Right atrium auricular region (tissue), 2 donors: ENCODE measurements around the gene KIF1A. TPM values are rescaled to one million over a fixed set of nuclear protein-coding genes. Genes with fewer than 3 reads are reported as not detected.

Experiments
- DNase-seq: peaks from one replicate; pipeline ENCODE4 v3.0.0-alpha.2; 2019; ENCODE audit warnings: low spot score
- H3K27ac ChIP-seq, 2 donors: fragments of 200-600 bp; sonication (generic); 1 replicate in 1 of 2; 2 replicates in 1 of 2; pipeline ENCODE4 v1.5.1; 2016 to 2019
- H3K27me3 ChIP-seq, 2 donors: fragments of 200-600 bp; sonication (generic); one replicate each; pipeline versions ENCODE4 v1.5.1 to v1.6.0; 2017 to 2019
- H3K36me3 ChIP-seq: fragments of 200-600 bp; sonication (generic); one replicate; pipeline ENCODE4 v1.5.1; 2016
- H3K4me1 ChIP-seq, 2 donors: fragments of 200-600 bp; sonication (generic); one replicate each; pipeline versions ENCODE4 v1.5.1 to v1.6.0; 2017 to 2019
- H3K4me3 ChIP-seq, 2 donors: fragments of 200-600 bp; sonication (generic); 1 replicate in 1 of 2; 2 replicates in 1 of 2; pipeline ENCODE4 v1.5.1; 2017 to 2019; ENCODE audit warnings: mild to moderate bottlenecking in 1 of 2, moderate library complexity in 1 of 2
- H3K9me3 ChIP-seq, 2 donors: fragments of 200-600 bp; sonication (generic); one replicate each; pipeline ENCODE4 v1.5.1; 2019
- total RNA-seq, 2 donors: library from RNA; depleted of rRNA; stranded (reverse); fragments of >200 nt; gene quantifications; one replicate each; pipeline ENCODE4 v1.1.0, GENCODE V29; 2016
- TF ChIP-seq, protein P1 (sequence below), 2 donors: fragments of 200-600 bp; sonication (generic); IDR thresholded peaks; one replicate each; pipeline ENCODE4 v1.5.1; 2019; ENCODE audit warnings: antibody characterized with exemption in 2 of 2

KIF1A gene
- total RNA-seq, 2 donors from 2014 or later, result 41.8 to 43.7 TPM

DNA sequence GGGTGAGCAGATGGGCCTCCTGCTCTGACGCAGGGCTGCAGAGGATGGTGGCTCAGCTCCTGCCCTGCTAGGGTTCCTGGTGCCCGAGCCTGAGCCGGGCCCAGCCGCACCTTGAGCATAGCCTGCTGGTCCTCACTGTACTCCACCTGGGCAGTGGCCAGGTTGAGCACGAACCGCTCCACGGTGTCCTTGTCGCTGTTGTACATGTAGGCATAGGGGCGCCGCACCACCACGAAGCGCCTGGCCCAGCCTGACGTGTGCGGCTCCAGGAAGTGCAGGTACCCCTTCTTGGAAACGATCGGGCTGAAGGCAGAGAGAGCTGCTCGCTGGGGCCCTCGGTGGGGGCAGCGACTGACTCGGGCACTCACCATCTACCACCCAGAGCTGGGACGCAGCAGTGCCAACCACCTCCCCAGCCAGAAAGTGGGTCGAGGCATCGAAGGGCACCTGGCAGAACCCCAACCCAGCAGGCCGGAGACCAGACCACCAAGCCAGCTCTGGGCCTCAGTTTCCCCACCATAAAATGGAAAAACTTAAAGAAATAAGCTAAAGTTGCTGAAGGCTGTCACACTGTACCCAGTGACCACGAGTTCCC is 101.0 kb downstream of the KIF1A start:
- H3K36me3 ChIP-seq, result no peaks in the 10 kb centered on the region
- no peak for DNase-seq
- no peak overlapping the region for H3K4me3 ChIP-seq
- H3K27ac ChIP-seq, result no peak overlapping the region
- TF ChIP-seq, protein P1, sequence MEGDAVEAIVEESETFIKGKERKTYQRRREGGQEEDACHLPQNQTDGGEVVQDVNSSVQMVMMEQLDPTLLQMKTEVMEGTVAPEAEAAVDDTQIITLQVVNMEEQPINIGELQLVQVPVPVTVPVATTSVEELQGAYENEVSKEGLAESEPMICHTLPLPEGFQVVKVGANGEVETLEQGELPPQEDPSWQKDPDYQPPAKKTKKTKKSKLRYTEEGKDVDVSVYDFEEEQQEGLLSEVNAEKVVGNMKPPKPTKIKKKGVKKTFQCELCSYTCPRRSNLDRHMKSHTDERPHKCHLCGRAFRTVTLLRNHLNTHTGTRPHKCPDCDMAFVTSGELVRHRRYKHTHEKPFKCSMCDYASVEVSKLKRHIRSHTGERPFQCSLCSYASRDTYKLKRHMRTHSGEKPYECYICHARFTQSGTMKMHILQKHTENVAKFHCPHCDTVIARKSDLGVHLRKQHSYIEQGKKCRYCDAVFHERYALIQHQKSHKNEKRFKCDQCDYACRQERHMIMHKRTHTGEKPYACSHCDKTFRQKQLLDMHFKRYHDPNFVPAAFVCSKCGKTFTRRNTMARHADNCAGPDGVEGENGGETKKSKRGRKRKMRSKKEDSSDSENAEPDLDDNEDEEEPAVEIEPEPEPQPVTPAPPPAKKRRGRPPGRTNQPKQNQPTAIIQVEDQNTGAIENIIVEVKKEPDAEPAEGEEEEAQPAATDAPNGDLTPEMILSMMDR (IDR thresholded peaks at IDR 0.05), result no peak
- H3K4me1 ChIP-seq, result no peaks in the 10 kb centered on the region
- no peaks in the 10 kb centered on the region for H3K27me3 ChIP-seq
- no peaks in the 10 kb centered on the region for H3K9me3 ChIP-seq

DNA sequence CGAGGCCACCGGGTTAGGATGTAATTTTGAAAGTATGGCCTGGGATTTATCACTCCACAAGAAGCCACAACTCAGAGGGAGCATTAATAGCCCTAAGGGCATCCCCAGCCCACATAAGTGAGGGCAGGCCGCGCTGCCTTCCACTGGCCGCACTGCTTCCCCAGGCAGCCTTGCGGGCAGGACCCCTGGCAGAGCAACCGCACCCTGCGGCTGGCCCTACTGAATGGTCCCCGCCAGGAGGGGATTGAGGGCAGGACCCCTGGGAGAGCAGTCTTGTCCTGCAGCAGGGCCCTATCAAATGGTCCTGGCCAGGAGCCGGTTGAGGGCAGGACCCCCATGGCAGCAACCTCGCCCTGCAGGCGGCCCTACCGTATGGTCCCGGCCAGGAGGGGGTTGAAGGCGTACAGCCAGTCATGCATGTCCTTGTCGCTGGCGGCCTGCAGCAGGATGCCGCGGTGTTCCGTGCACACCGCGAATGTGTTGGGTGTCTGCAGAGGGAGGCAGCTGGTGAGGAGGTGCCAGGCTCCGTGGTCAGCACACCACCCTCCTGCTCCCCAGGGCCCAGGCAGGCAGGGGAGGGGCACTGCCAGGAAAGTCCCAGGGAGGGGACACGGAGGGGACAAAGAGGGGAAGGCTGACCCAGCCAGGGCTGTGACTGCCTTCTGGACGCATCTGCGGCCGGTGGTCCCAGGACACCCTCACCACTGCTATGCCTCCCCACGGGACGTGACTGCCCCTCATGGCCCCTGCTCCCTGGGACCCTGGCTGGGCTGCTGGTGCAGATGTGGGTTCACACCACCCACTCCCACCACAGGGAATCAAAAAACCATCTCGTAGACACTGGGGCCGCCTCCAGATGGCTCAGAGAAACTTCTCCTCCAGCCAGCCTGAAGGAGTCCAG is 102.1 kb downstream of the KIF1A start:
- Histone ChIP-seq H3K27me3 (no peaks in the 10 kb centered on the region), H3K9me3 (no peaks in the 10 kb centered on the region), H3K4me1 (no peaks in the 10 kb centered on the region), H3K36me3 (no peaks in the 10 kb centered on the region), H3K4me3 (no peak overlapping the region), H3K27ac (no peak overlapping the region)
- TF ChIP-seq, protein P1 (IDR thresholded peaks at IDR 0.05), result no peak
- DNase-seq, result no peak

DNA sequence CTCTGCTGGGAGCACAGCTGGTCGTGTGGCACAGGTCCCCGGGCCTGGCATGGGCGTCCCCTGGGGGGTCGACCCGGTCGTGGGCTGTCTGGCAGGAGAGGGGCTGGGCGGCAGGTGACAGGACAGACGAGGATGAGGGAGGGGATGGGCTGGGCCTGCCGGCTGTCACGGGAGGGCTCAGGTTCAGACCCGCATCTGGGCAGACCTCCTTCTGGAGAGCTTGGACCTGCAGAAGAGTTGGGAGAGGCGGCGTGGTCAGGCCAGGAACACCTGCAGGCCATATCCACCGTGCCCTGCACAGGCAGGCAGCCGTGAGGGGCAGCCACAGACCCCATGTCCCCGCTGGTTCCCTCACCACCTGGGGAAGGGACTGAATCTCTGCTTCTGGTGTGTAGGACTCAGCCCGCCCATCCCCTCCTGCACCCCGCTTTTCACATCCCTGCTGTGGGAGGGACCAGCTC is 102.8 kb downstream of the KIF1A start:
- no peak overlapping the region for H3K27ac ChIP-seq
- TF ChIP-seq, protein P1 (IDR thresholded peaks at IDR 0.05), result no peak
- no peaks in the 10 kb centered on the region for H3K36me3 ChIP-seq
- no peaks in the 10 kb centered on the region for H3K9me3 ChIP-seq
- no peaks in the 10 kb centered on the region for H3K27me3 ChIP-seq
- no peak overlapping the region for H3K4me3 ChIP-seq
- H3K4me1 ChIP-seq, result no peaks in the 10 kb centered on the region
- DNase-seq, result no peak

DNA sequence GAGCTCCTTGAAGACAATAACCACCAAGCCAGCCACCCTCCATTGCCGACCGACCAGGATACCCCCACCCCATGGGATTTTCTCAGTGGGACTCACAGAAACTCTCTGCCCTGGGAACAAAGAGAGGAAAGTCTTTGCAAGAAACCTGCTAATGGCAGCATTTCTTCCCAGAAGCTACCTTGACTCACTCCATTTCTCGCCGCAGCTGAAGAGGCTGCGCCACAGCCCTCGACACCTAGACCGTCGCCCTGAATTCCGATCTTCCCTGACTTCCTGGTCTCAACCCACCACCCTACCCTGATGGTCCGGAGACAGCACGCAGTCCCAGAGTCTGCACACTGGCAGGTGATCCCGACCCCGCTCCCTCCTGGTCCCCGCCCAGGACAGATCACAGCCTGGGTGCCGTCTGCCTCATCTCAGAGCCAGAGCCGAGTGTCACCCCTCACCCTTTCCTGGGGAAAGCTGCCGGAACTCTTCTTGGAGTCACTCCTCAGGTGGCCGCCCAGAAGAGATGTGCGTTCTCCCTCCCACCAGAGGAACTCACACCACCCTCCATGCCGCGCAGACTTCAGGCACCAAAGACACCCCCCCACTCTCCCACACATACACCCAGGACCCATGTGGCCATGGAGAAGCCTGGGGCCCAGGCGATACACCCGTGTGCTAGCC is 103.8 kb downstream of the KIF1A start:
- H3K36me3 ChIP-seq, result no peaks in the 10 kb centered on the region
- no peaks in the 10 kb centered on the region for H3K27me3 ChIP-seq
- no peak for DNase-seq
- no peak overlapping the region for H3K4me3 ChIP-seq
- TF ChIP-seq, protein P1 (IDR thresholded peaks at IDR 0.05), result no peak
- H3K9me3 ChIP-seq, result no peaks in the 10 kb centered on the region
- no peaks in the 10 kb centered on the region for H3K4me1 ChIP-seq
- H3K27ac ChIP-seq, result no peak overlapping the region

DNA sequence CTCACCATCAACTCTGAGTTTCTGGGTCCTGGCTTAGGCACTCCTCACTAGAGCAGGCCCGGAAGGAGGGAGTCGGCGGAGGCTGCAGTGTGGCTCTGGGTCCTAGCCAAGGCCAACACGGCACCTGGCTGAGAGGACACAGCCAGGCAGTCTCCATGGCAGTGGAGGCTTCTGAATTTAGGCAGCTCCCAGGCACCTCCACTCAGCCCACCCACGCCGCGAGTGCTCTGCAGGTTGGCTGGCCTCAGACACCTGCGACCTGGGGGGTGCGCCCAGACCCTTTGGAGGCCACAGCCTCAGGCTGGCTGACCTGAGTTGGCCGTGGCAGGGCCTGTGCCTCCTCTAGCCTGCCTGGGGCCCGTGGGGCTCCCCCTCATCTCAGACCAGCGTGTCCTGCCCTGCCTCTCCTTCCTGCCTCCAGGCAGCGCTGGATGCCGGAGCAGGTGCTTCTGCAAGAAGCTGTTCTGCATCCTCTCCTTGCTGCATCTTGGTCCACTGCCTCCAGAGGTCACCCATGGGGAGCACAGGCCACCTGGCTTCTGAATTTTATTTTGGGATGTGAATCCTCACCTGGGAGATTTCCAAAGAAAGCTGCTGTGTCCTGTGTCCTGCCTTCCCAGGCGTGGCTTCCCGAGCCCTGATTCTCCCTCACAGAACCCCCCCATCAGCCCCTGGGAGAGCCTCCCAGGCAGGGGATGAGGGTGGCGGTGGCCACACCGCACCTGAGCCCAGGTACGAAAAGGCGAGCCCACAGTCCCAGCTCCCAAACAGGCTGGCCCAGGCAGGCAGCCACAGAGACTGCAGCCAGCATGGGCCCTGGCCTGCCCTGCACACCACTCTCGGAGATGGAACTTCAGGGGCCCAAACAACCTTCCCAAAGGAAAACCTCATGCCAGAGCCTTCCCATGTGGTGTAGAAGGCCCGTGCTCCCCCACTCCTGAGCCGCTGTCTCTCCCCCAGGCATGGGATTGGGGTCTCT is 105.0 kb downstream of the KIF1A start:
- Histone ChIP-seq H3K4me1 (no peaks in the 10 kb centered on the region), H3K9me3 (no peaks in the 10 kb centered on the region), H3K27me3 (no peaks in the 10 kb centered on the region), H3K36me3 (no peaks in the 10 kb centered on the region), H3K4me3 (no peak overlapping the region), H3K27ac (no peak overlapping the region)
- TF ChIP-seq, protein P1 (IDR thresholded peaks at IDR 0.05), result no peak
- no peak for DNase-seq
